Activated CD8-positive, alpha-beta memory T cell treated with anti-CD3 and anti-CD28 coated beads, Interleukin-2, amount 50 U/mL, for 24 hours (primary cell): ENCODE results near the gene HDDC3.

Experiments
- DNase-seq: peaks from one replicate; pipeline ENCODE4 v3.0.0-alpha.2; 2020; ENCODE audit errors: extremely low read depth

HDDC3 gene

DNA sequence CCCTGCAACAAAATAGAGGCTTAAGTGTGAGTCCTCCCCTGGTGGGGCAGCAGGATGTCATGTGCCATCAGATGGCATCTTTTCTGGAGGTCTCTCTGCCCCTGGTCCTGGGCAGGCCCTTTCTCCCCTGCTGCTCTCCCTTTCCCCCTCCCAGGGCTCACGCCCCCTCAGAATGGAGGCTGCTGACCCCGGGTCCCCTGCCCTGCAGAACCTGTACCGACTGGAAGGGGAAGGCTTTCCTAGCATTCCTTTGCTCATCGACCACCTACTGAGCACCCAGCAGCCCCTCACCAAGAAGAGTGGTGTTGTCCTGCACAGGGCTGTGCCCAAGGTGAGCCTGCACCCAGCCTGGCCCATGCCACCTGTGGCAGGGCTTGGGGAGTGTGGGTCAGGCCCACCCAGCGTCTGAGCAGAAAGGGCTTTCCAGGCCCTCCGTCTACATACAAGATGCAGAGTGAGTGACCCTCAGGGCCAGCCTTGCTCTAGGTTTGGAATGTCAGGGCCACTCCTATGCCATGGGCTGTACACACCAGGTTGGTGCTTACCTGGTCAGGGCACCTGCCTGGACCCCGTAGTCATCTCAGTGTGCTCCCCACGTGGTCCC is 40.9 kb downstream of the HDDC3 start:
- DNase-seq = no peak

DNA sequence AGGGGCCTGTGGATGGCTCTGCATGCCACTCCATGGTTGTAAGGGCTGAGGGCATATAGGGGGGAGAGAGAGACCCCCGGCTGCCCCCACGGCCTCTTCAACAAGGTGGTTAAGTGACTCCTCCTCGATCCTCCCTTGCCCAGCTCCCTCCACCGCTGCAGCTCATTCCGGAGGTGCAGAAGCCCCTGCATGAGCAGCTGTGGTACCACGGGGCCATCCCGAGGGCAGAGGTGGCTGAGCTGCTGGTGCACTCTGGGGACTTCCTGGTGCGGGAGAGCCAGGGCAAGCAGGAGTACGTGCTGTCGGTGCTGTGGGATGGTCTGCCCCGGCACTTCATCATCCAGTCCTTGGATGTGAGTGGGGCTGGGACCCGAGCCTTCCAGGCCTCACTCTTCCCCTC is 41.5 kb downstream of the HDDC3 start:
- no peak for DNase-seq

DNA sequence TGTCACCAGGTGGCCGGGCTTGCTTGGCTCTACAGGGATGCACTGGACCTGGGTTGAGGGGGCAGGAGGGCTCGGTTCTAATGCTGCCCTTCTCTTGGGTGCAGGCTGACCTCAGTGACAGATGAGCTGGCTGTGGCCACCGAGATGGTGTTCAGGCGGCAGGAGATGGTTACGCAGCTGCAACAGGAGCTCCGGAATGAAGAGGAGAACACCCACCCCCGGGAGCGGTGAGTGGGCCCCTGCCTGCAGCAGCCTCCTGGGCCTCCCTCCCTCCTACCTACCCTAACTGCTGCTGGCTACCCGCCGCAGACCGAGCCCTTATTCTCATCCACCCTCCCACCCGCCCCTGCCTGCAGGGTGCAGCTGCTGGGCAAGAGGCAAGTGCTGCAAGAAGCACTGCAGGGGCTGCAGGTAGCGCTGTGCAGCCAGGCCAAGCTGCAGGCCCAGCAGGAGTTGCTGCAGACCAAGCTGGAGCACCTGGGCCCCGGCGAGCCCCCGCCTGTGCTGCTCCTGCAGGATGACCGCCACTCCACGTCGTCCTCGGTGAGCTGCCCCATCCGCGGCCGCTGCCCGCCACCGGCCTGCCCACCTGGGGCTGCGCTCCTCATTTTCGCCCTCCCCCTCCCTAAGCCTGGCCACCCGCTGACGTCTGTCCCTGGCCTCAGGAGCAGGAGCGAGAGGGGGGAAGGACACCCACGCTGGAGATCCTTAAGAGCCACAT is 42.5 kb downstream of the HDDC3 start:
- DNase-seq = no peak

DNA sequence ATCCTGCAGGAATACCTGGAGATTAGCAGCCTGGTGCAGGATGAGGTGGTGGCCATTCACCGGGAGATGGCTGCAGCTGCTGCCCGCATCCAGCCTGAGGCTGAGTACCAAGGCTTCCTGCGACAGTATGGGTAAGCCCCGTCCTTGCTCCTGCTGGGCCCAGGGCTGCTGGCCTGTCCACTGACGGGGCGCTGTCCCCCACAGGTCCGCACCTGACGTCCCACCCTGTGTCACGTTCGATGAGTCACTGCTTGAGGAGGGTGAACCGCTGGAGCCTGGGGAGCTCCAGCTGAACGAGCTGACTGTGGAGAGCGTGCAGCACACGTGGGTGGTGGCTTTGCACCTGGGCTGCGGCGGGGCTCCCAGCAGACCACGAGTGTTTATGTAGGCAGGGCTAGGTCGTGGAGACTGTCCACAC is 43.0 kb downstream of the HDDC3 start:
- DNase-seq = no peak

DNA sequence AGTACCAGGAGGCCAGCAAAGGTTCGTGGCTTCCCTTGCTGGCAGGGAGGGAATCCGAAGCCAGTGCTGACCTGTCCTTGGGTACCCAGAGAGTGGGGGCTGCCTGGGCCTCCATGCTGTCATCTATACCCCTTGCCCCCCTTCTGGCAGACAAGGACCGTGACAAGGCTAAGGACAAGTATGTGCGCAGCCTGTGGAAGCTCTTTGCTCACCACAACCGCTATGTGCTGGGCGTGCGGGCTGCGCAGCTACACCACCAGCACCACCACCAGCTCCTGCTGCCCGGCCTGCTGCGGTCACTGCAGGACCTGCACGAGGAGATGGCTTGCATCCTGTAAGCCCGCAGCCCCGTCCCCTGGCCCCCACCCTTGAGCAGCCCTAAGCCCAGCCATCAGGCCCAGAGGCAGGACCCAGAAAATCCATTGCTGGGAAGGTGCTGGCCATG is 45.3 kb downstream of the HDDC3 start:
- DNase-seq = no peak

DNA sequence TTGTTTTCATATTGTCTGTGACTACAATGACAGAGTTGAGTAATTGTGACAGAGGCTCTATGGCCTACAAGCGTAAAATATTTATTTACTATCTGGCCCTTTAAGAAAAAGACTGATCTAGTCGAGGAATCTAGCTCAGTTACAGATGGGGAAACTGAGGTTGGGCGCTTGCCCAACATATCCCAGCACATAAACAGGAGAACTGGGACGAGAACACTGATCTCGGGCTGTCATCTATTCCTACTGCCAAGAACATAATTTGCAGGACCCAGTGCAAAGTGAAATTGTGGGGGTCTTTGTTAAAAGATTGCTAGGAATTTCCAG is 46.1 kb downstream of the HDDC3 start:
- DNase-seq = no peak

GRCh38 chr15:90885432-90886290 is 46.7 kb downstream of the HDDC3 start:
- DNase-seq = peak; percentile 52

GRCh38 chr15:90884719-90885431 is 47.5 kb downstream of the HDDC3 start:
- no peak for DNase-seq

GRCh38 chr15:90883976-90884718 is 48.2 kb downstream of the HDDC3 start, which contains the start of gene FES:
Gene FES, plus strand, starts transcription at chr15:90884504. Its CDS starts 542 bp downstream, at chr15:90885046.
- no peak for DNase-seq

GRCh38 chr15:90883526-90883975 is 48.8 kb downstream of the HDDC3 start:
- DNase-seq = no peak

DNA sequence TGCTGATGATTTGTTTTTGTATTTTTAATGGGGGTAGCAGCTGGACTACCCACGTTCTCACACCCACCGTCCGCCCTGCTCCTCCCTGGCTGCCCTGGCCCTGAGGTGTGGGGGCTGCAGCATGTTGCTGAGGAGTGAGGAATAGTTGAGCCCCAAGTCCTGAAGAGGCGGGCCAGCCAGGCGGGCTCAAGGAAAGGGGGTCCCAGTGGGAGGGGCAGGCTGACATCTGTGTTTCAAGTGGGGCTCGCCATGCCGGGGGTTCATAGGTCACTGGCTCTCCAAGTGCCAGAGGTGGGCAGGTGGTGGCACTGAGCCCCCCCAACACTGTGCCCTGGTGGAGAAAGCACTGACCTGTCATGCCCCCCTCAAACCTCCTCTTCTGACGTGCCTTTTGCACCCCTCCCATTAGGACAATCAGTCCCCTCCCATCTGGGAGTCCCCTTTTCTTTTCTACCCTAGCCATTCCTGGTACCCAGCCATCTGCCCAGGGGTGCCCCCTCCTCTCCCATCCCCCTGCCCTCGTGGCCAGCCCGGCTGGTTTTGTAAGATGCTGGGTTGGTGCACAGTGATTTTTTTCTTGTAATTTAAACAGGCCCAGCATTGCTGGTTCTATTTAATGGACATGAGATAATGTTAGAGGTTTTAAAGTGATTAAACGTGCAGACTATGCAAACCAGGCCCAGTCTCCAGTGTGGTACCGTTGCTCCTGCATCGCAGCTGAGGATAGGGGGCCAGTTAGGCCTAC is 49.4 kb downstream of the HDDC3 start:
- no peak for DNase-seq

- no peak for DNase-seq
Observed at GRCh38 chr15:90881978-90882721, 50.2 kb downstream of the HDDC3 start.

DNA sequence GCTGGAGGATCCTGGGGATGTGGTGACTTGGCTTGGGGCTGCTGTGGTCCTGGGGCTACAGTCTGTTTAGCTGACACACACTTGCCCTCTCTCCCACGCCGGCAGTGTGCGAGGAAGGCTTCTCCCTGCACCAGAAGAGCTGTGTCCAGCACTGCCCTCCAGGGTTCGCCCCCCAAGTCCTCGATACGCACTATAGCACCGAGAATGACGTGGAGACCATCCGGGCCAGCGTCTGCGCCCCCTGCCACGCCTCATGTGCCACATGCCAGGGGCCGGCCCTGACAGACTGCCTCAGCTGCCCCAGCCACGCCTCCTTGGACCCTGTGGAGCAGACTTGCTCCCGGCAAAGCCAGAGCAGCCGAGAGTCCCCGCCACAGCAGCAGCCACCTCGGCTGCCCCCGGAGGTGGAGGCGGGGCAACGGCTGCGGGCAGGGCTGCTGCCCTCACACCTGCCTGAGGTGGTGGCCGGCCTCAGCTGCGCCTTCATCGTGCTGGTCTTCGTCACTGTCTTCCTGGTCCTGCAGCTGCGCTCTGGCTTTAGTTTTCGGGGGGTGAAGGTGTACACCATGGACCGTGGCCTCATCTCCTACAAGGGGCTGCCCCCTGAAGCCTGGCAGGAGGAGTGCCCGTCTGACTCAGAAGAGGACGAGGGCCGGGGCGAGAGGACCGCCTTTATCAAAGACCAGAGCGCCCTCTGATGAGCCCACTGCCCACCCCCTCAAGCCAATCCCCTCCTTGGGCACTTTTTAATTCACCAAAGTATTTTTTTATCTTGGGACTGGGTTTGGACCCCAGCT is 51.0 kb downstream of the HDDC3 start:
- DNase-seq = no peak

DNA sequence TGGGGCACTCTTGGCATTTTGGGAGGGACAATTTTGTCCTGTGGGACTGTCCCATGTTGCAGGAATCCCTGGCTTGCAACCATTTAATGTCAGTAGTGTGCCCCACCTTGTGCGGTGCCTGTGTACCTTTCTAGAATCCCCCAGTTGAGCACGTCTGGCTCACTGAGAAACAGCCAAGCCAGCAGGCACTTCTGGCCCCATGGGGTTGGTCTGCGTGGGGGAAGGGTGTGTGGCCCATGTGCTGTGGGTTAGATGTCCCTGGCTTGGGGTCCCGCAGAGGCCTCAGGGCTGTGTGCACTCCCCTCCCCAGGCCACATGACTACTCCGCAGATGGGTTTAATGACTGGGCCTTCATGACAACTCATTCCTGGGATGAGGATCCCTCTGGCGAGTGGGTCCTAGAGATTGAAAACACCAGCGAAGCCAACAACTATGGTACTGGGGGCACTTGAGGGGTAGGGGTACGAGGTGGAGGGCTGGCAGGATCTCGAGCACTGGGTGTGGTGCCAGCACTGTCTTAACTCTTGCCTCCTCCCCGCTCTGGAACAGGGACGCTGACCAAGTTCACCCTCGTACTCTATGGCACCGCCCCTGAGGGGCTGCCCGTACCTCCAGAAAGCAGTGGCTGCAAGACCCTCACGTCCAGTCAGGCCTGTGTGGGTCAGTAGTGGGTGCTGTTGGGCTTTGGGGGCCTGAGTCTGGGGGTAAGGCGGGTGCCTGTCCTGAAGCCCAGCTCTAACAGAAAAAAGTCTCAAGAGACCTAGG is 51.8 kb downstream of the HDDC3 start:
- DNase-seq = no peak
